Stimulated activated naive CD8-positive, alpha-beta T cell treated with anti-CD3 and anti-CD28 coated beads, Interleukin-15, Interleukin-2, amounts not matched to agents 100 ng/mL and 50 ng/mL, for 24 hours (primary cell): ENCODE results near the gene KRTAP2-4.

Experiments
- H3K27ac Mint-ChIP-seq: one replicate; pipeline ENCODE4 v1.8.0; 2021; ENCODE audit warnings: mild to moderate bottlenecking, mixed read lengths
- H3K27me3 Mint-ChIP-seq: one replicate; pipeline ENCODE4 v1.8.0; 2021; ENCODE audit warnings: mixed read lengths
- H3K36me3 Mint-ChIP-seq: one replicate; pipeline ENCODE4 v1.8.0; 2021; ENCODE audit warnings: low read depth, mixed read lengths
- H3K4me1 Mint-ChIP-seq: one replicate; pipeline ENCODE4 v1.8.0; 2021; ENCODE audit warnings: low read depth, mixed read lengths
- H3K4me3 Mint-ChIP-seq: one replicate; pipeline ENCODE4 v1.8.0; 2021; ENCODE audit warnings: mild to moderate bottlenecking, mixed read lengths
- H3K9me3 Mint-ChIP-seq: one replicate; pipeline ENCODE4 v1.8.0; 2021; ENCODE audit warnings: mixed read lengths

Gene KRTAP2-4

GRCh38 chr17:41026715-41027471 is 38.8 kb downstream of the KRTAP2-4 start, which contains the start of gene KRTAP1-5:
Gene KRTAP1-5, minus strand, starts transcription at chr17:41027208. Its CDS starts 53 bp downstream, at chr17:41027155.
- Mint-ChIP-seq H3K36me3 (no peaks in the 10 kb centered on the region), H3K9me3 (no peaks in the 10 kb centered on the region), H3K27ac (no peak within 1 kb of the TSS), H3K27me3 (peaks cover 10% of the 10 kb centered on the region), H3K4me1 (no peaks in the 10 kb centered on the region), H3K4me3 (no peak within 1 kb of the TSS)

GRCh38 chr17:41024697-41025096 is 41.0 kb downstream of the KRTAP2-4 start:
- Mint-ChIP-seq H3K4me3 (no peak overlapping the region), H3K27ac (no peak overlapping the region), H3K9me3 (no peaks in the 10 kb centered on the region), H3K4me1 (no peaks in the 10 kb centered on the region), H3K36me3 (no peaks in the 10 kb centered on the region), H3K27me3 (peaks cover 6% of the 10 kb centered on the region)

- Mint-ChIP-seq H3K27ac (no peak overlapping the region), H3K36me3 (no peaks in the 10 kb centered on the region), H3K4me1 (no peaks in the 10 kb centered on the region), H3K27me3 (peaks cover 6% of the 10 kb centered on the region), H3K4me3 (no peak overlapping the region), H3K9me3 (no peaks in the 10 kb centered on the region)
These were observed 45.3 kb downstream of the KRTAP2-4 start for GRCh38 chr17:41020336-41020735.

- peaks cover 6% of the 10 kb centered on the region for H3K27me3 Mint-ChIP-seq
- no peaks in the 10 kb centered on the region for H3K36me3 Mint-ChIP-seq
- no peaks in the 10 kb centered on the region for H3K4me1 Mint-ChIP-seq
- no peaks in the 10 kb centered on the region for H3K9me3 Mint-ChIP-seq
- H3K4me3 Mint-ChIP-seq: no peak overlapping the region
- H3K27ac Mint-ChIP-seq: no peak overlapping the region
These were observed 46.3 kb downstream of the KRTAP2-4 start for GRCh38 chr17:41019415-41019814.

GRCh38 chr17:41018541-41018940 is 47.1 kb downstream of the KRTAP2-4 start:
- Mint-ChIP-seq H3K4me1 (no peaks in the 10 kb centered on the region), H3K27me3 (peaks cover 6% of the 10 kb centered on the region), H3K27ac (no peak overlapping the region), H3K4me3 (no peak overlapping the region), H3K9me3 (no peaks in the 10 kb centered on the region), H3K36me3 (no peaks in the 10 kb centered on the region)

- H3K4me1 Mint-ChIP-seq: no peaks in the 10 kb centered on the region
- H3K4me3 Mint-ChIP-seq: no peak overlapping the region
- no peaks in the 10 kb centered on the region for H3K36me3 Mint-ChIP-seq
- peaks cover 6% of the 10 kb centered on the region for H3K27me3 Mint-ChIP-seq
- no peak overlapping the region for H3K27ac Mint-ChIP-seq
- H3K9me3 Mint-ChIP-seq: no peaks in the 10 kb centered on the region
These were observed 49.0 kb downstream of the KRTAP2-4 start for GRCh38 chr17:41016578-41017215.

GRCh38 chr17:41015454-41015853 is 50.2 kb downstream of the KRTAP2-4 start:
- H3K36me3 Mint-ChIP-seq: no peaks in the 10 kb centered on the region
- H3K4me3 Mint-ChIP-seq: no peak overlapping the region
- H3K27ac Mint-ChIP-seq: no peak overlapping the region
- H3K9me3 Mint-ChIP-seq: no peaks in the 10 kb centered on the region
- peaks cover 6% of the 10 kb centered on the region for H3K27me3 Mint-ChIP-seq
- no peaks in the 10 kb centered on the region for H3K4me1 Mint-ChIP-seq
